HG02973 (cell line): ENCODE measurements around the gene KRT36.

Source experiments
- ATAC-seq: cut with Tn5 transposase; IDR thresholded peaks from one replicate; pipeline ENCODE4 v1.9.1; 2021; ENCODE audit warnings: moderate library complexity; ENCODE audit not compliant: unreplicated experiment

KRT36 gene

DNA sequence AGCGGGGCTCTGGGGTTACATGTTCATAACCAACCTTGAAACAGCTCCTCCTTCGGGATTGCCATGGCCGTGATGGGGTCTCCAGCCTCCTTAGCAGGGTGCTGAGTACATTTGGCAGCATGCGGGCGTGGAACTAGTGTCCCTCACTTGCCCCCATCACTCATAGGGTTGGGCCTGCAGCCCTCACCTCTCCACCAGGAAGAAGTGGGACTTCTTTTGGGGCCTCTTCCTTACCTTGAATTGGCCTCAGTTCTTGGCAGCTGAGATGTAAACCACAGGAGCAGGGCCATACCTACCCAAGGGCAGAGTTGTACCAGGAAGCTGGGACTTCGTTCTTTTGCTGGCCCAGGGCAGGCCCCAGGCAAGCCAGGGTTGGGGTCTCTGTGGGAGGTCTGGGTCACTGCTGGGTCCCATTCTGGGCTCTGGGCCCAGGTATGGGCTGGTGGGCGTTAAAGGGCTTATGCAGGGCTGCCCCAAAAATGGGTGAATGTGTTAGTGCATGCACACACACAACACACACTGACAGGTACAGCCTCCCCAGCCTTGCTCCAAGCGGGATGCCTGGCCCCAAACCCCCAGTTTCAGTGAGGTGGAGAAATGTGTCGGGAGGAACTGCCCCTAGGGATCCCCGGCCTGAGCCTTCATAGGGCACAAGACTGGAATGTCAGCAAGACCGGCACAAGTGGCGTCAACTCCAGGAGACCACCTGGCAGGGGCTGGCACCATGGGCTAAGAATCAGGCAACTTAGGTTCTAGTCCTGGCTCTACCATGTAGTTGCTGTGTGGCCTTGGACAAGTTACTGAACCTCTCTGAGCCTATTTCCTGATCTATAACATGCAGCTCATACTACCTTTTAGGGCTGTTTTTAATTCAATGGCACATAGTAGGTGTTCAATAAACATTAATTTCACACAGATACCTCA, 32.9 kb upstream of the KRT36 start:
- ATAC-seq = no peak

- no peak for ATAC-seq
Measured at GRCh38 chr17:41521574-41522261, 32.0 kb upstream of the KRT36 start.

- ATAC-seq = no peak
Measured at GRCh38 chr17:41520821-41521521, 31.3 kb upstream of the KRT36 start.

DNA sequence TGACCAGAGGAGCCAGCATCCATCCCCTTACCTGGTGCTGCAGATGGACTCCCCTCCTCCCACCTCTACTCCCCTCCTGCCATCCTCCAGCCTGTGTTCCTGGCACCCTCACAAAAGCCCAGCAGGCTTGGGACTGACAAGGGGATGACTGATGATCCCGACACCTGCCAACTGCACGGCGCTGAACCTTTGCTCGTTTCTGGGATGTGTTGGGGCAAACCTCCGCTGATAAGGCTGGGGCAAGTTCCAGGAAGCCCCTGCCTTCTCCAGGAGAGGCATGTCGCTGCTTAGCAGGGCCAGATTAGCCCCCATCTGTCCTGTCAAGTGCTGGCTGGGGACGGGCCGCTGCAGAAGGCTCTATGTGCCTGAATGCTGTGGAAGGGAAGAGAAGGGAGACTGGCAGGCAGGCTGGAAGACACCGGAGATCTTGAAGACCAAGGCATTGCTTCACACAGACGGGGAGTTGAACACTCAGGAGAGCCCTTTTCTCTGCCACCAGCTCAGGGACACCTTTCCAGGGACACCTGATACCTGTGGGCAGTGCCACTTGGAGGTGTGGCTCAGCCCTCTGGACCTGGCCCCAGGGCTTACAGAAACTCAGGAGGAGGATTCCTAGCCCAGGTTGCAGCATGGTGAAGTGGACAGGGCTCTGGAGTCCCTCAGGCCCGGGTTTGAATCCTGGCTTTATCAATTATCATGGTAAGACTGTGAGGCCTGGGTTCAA, 30.0 kb upstream of the KRT36 start:
- no peak for ATAC-seq

DNA sequence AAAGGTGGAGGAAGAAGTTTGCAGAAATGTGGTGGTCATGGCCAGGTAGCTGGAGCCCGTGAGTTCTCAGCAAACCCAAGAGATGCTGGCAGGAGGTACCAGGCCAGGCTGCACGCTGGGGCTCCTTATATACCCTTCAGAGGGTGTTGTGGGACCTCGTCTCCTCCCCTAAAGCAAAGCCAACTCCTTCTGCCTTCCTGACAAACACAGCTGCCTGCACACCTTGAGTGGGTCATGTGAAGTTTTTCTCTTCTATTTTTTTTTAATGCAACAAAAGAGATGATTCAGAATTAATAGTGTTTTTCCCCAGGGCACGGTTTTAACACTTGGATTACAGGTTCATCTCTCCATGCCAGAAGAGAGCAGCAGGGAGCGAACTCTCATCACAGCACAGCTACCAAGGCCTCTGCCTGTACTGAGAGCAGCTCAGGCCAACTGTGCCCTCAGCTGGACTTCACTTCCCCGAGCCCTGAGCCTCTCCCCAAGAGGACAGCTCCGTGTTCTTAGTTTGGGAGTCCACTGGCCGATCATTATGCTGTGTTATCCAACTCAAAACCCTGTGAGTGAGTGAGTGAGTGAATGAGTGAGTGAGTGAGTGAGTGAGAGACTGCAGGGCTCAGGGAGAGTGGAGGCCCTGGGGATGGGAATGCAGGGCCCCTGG, 29.2 kb upstream of the KRT36 start, which contains the start of gene KRT15:
KRT15 (minus strand) TSS at position 102 of the 661 bp plus-strand sequence; CDS start at position 39, 63 bp downstream.
- ATAC-seq = no peak

DNA sequence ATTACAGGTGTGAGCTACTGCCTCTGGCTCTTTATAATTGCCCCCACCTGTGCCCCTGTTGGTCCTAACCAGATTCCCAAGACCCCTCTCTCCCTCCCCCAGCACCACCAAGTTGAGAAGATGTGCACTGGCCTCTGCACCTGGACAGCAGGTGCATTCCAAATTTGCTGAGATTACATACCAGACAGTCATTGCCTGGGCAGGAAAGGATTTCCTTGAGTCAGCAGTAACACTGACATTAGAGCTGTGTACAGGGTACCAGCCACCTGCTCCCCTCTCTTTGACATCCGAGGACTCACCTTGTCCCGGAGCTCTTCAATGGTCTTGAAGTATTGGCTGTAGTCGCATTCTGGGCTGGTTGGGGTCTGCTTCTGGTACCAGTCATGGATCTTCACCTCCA, 28.3 kb upstream of the KRT36 start:
- no peak for ATAC-seq

DNA sequence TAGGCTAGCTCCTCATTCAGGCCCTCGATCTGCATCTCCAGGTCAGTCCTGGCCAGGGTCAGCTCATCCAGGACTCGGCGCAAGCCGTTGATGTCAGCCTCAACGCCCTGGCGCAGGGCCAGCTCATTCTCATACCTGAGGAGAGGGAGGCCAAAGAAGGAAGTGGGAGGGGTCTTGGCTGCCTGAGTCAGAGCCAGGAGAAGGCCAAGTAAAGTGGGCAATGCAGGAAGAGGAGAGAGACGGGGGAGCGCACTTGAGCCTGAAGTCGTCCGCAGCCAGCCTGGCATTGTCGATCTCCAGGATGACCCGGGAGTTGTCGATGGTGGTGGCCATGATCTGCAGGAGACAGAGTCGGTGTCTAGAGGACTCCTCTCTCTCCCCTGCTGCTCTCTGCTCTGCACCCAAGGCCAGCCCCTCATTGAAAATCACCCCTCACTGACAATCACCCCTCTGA, 27.1 kb upstream of the KRT36 start:
- no peak for ATAC-seq

GRCh38 chr17:41516147-41516829, 26.6 kb upstream of the KRT36 start:
- ATAC-seq = no peak

DNA sequence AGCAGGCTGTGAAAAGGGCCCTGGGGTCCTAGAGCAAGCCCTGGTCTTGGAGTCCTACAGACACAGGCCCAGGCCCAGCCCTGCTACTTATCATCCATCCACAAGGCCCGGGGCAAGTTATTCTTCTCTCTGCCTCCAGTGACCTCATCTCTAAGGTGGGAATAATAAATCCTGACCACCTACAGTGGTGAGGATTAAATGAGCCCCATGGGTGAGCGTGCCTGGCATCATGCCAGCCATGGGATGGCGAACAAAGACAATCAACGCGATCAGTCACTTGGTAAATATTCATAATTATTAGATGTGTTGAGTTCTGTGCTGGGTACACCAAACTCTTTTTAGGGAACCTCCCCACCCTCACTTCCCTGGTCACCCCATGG, 23.4 kb upstream of the KRT36 start:
- no peak for ATAC-seq

DNA sequence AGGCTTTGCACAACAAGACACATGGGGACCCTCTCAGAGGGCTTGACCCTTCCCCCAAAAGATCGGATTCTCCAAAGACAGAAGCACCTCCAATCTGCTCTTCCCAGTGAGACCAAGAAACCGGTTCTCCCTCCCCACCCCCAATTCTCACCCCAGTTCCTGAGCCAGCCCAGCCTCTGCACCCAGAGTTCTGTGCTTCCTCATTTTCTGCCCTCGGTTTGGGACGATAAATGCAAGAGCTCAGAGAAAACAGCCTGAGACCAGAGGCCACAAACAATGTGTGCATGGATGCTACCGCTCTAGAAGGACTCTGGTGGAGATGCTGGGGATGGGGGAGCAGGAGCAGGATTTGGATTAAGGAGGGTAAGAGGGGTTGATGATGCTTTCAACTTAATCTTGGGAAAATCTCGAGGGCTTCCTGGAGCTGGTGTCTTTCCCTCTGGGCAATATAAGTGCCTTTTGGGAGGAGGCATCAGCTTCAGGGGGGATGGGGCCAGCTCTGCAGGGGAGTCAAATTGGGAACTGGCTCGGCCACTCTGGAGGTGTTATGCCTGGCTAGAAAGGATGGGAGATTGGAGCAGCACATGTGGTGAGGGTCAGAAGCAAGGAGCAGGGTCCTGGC, 22.9 kb upstream of the KRT36 start:
- no peak for ATAC-seq

DNA sequence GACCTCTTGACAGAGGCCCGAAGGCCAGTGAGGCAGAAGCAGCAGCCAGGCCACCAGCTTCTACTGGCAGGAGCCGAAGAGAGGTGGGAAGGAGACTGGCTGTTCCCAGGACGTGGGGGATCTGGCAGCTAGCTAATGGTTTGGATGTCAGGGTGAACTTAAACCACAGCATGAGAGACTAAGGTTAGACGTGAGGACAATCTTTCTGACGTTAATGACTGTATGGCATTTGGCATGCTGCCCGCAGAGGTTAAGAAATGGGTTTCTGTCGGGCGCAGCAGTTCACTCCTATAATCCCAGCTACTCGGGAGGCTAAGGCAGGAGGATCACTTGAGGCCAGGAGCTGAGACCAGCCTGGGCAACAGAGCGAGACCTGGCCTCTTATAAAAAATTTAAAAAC, 22.0 kb upstream of the KRT36 start:
- ATAC-seq = no peak

- no peak for ATAC-seq
Measured at GRCh38 chr17:41511116-41511515, 21.4 kb upstream of the KRT36 start.

- ATAC-seq = no peak
Measured at GRCh38 chr17:41510251-41511065, 20.7 kb upstream of the KRT36 start.

DNA sequence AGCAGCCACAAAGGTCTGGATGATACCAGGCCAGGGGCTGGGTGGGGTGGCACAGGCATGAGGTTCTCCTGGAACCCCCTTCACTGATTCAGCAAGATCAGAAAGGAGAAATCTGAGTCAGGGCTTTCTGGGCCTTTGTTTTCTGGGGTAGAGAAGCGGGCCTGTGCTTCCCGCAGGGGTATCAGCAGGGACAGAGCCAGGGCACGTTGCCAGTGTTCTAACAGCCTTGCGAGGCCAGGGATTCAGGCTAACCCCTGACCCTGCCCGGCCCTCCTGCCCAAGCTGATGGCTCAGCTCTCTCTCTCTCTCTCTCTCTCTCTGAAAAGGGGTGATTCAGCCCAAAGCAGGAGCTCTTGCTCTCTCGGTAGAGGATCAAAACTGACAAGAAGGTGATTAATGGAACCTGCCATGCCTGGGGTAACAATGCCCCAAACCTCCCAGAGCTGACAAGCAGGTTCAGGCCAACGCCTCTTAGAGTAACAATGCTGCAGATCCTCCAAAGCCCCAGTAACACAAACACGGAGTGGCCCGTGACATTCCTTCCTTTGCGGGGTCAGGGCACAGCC, 17.7 kb upstream of the KRT36 start:
- ATAC-seq = no peak

DNA sequence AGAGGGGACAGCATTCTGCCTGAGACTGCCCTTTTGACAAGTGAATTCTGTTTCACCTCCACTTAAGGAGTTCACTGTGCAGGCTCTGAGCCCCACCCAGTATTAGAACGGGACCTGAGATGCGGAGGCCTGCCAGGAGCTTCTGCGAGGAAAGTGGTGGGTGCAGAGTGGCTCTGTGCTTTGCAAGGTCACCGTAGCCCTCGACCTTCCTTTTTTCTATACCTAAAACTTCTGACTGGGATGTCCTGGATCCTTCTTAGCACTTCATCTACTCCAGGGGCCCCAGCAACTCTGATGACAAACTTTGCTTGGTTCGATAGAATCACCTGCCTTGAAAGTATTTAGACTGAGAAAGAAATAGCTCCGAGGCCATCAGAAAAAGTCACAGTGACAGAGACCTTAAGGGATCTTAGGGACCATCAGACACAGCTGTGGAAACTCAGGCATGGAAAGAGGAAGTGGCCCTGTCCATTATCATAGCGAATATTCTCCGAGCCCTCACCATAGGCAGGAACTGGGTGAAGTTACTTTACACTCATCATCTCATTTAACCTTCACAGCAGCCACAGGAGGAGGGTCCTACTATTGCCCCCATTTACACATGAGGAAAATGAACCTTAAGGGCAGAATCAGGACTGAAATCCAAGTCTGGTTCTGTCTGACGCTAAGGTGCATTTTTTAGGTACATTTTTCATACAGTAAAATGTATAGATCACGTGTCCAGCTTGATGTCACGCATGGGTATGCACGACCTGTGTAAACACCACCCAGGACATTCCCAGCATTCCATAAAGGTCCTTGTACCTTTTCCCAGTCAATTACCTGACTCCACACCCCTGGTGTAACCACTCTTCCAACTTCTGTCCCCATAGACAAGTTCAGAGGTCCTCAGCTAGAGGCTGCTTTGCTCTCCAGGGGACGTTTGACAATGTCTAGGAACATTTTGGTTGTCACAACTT, 16.4 kb upstream of the KRT36 start:
- no peak for ATAC-seq

GRCh38 chr17:41505007-41505808, 15.5 kb upstream of the KRT36 start, which contains the start of gene KRT13:
Gene KRT13, minus strand, starts transcription at chr17:41505612. Its CDS starts 62 bp downstream, at chr17:41505550.
- no peak for ATAC-seq
